OCI-LY1 (cell line): Measurements from ENCODE around the gene SLC9A4.

Experiments
- CTCF ChIP-seq: fragments of 200-600 bp; sonication (generic), shearing (Covaris generic); IDR thresholded peaks from 2 replicates; pipeline ENCODE4 v1.5.1; 2017; ENCODE audit warnings: mild to moderate bottlenecking, antibody characterized with exemption, low read length, moderate library complexity, mixed read lengths
- EZH2 ChIP-seq: fragments of 200-600 bp; sonication (generic), shearing (Covaris generic); IDR thresholded peaks from 2 replicates; pipeline ENCODE4 v1.8.0; 2017; ENCODE audit warnings: borderline replicate concordance, mixed run types, mild to moderate bottlenecking, antibody characterized with exemption, low read length, moderate library complexity, mixed read lengths

GRCh38 chr2:102428573-102428972 lies 44.5 kb upstream of the SLC9A4 start:
- TF ChIP-seq CTCF (no peak), EZH2 (no peak)
